ENCODE data around the gene NEURL2. TPM values are rescaled to one million over a fixed set of nuclear protein-coding genes. Genes with fewer than 3 reads are reported as not detected.

The NEURL2 gene
- total and polyA plus RNA-seq, 4 donors, result 3.7 to 14.5 (median 5.2) TPM

DNA sequence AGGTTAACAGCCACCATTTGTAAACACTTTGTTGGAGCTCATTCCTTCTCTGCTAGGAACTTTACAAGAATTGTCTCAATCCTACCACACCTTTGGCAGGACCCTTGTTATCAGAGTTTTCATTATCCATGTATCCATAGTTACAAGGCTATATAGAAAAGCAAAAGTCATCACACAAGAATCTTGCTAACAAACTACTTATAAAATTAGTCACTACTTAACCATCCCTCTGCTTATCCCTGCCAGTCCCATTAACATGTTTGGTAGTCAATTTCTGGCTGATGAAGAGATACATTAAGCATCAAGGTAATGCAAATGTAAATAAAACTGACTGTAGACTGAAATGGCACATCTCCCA lies 23.2 kb downstream of the NEURL2 start (continued):
- TF ChIP-seq, protein P1, sequence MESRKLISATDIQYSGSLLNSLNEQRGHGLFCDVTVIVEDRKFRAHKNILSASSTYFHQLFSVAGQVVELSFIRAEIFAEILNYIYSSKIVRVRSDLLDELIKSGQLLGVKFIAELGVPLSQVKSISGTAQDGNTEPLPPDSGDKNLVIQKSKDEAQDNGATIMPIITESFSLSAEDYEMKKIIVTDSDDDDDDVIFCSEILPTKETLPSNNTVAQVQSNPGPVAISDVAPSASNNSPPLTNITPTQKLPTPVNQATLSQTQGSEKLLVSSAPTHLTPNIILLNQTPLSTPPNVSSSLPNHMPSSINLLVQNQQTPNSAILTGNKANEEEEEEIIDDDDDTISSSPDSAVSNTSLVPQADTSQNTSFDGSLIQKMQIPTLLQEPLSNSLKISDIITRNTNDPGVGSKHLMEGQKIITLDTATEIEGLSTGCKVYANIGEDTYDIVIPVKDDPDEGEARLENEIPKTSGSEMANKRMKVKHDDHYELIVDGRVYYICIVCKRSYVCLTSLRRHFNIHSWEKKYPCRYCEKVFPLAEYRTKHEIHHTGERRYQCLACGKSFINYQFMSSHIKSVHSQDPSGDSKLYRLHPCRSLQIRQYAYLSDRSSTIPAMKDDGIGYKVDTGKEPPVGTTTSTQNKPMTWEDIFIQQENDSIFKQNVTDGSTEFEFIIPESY (IDR thresholded peaks at IDR 0.05), result no peak

- no peaks in the 10 kb centered on the region for H3K9me3 ChIP-seq (ENCODE audit: control insufficient read depth in 4 of 4, low read length in 3 of 4)
- TF ChIP-seq HNF4A (conservative IDR thresholded peaks at IDR 0.05), result no peak
- no peak for TF ChIP-seq MAX (IDR thresholded peaks at IDR 0.05)
- TF ChIP-seq YY1 (IDR thresholded peaks at IDR 0.05), result no peak
- no peak for TF ChIP-seq FOXA2 (IDR thresholded peaks at IDR 0.05)
- TF ChIP-seq HNF4G (IDR thresholded peaks at IDR 0.05), result no peak
- no peak for TF ChIP-seq TAF1 (conservative IDR thresholded peaks at IDR 0.05)
- TF ChIP-seq, protein P2, sequence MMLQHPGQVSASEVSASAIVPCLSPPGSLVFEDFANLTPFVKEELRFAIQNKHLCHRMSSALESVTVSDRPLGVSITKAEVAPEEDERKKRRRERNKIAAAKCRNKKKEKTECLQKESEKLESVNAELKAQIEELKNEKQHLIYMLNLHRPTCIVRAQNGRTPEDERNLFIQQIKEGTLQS (IDR thresholded peaks at IDR 0.05), result no peak
- no peak overlapping the region for H3K27ac ChIP-seq (ENCODE audit: low read depth in 1 of 2, low read length in 2 of 2)
- WGBS, result 77% methylated on average over 6 of the region's 6 CpGs
- no peaks in the 10 kb centered on the region for H3K27me3 ChIP-seq (ENCODE audit: control insufficient read depth in 4 of 4, insufficient read depth in 4 of 4, low read length in 3 of 4)
- no peaks in the 10 kb centered on the region for H3K36me3 ChIP-seq (ENCODE audit: control insufficient read depth in 4 of 4, insufficient read depth in 3 of 4, low read depth in 1 of 4, low read length in 3 of 4)
- H3K4me1 ChIP-seq (ENCODE audit: control insufficient read depth in 4 of 4, insufficient read depth in 4 of 4, low read length in 3 of 4), result peaks cover 0 to 4% (median 0%) of the 10 kb centered on the region in 4 donors
- no peak overlapping the region for H3K9ac ChIP-seq (ENCODE audit: low read depth in 1 of 2, low read length in 2 of 2)
- no peak for DNase-seq (ENCODE audit: low spot score)
- H3K4me3 ChIP-seq (ENCODE audit: low read depth in 1 of 3, low read length in 3 of 3), result no peak overlapping the region
Observed at GRCh38 chr20:45867136-45867818, 23.7 kb downstream of the NEURL2 start.

- 97% methylated on average over 5 of the region's 5 CpGs for WGBS
- no peak overlapping the region for H3K4me3 ChIP-seq (ENCODE audit: low read depth in 1 of 3, low read length in 3 of 3)
- H3K9me3 ChIP-seq (ENCODE audit: control insufficient read depth in 4 of 4, low read length in 3 of 4), result no peaks in the 10 kb centered on the region
- no peak overlapping the region for H3K27ac ChIP-seq (ENCODE audit: low read depth in 1 of 2, low read length in 2 of 2)
- peaks cover 0 to 4% (median 0%) of the 10 kb centered on the region in 4 donors for H3K4me1 ChIP-seq (ENCODE audit: control insufficient read depth in 4 of 4, insufficient read depth in 4 of 4, low read length in 3 of 4)
- no peak for DNase-seq (ENCODE audit: low spot score)
- no peaks in the 10 kb centered on the region for H3K36me3 ChIP-seq (ENCODE audit: control insufficient read depth in 4 of 4, insufficient read depth in 3 of 4, low read depth in 1 of 4, low read length in 3 of 4)
- TF ChIP-seq JUND (IDR thresholded peaks at IDR 0.05) (no peak), EGR1 (IDR thresholded peaks at IDR 0.05; ENCODE audit: low read depth in 2 of 2) (no peak), NR2F2 (IDR thresholded peaks at IDR 0.05) (no peak), HNF4G (IDR thresholded peaks at IDR 0.05) (no peak), RAD21 (IDR thresholded peaks at IDR 0.05) (no peak), RXRA (IDR thresholded peaks at IDR 0.05) (no peak), CTCF (IDR thresholded peaks at IDR 0.05; ENCODE audit: low read depth, low read length, missing input control) (no peak), MAX (IDR thresholded peaks at IDR 0.05) (no peak)
- TF ChIP-seq, protein P1 (IDR thresholded peaks at IDR 0.05), result no peak
- H3K9ac ChIP-seq (ENCODE audit: low read depth in 1 of 2, low read length in 2 of 2), result no peak overlapping the region
- H3K27me3 ChIP-seq (ENCODE audit: control insufficient read depth in 4 of 4, insufficient read depth in 4 of 4, low read length in 3 of 4), result no peaks in the 10 kb centered on the region
Observed at GRCh38 chr20:45866454-45866853, 24.6 kb downstream of the NEURL2 start.
